K562 (cell line): Measurements from ENCODE around the gene NAGLU. TPM values are rescaled to one million over a fixed set of nuclear protein-coding genes. Genes with fewer than 3 reads are reported as not detected.

Source experiments
- CHD2 ChIP-seq: IDR thresholded peaks from 2 replicates; pipeline ENCODE4 v1.6.1; 2011; ENCODE audit warnings: low read depth, low read length
- JUND ChIP-seq, 2 experiments: IDR thresholded peaks; 2 replicates in 1 of 2; 3 replicates in 1 of 2; pipeline ENCODE4 v1.6.1; 2011; ENCODE audit warnings: borderline replicate concordance in 2 of 2, low read depth in 2 of 2, low read length in 2 of 2, improper control_type of control experiment in 1 of 2, missing biosample characterization in 1 of 2, missing genetic modification characterization in 1 of 2, missing genetic modification reagents in 1 of 2
- MXI1 ChIP-seq: IDR thresholded peaks from 2 replicates; pipeline ENCODE4 v1.6.1; 2011; ENCODE audit warnings: low read depth, mild to moderate bottlenecking, improper control_type of control experiment, low read length
- MYC ChIP-seq, 2 experiments: fragments of 250-450 bp in 1 of 2; sonication (Bioruptor Pico) in 1 of 2; IDR thresholded peaks; 2 replicates each; pipeline versions ENCODE4 v1.5.1 to v1.6.1; 2012 to 2021; ENCODE audit warnings: low read depth in 2 of 2, borderline replicate concordance in 1 of 2, improper control_type of control experiment in 1 of 2, low read length in 1 of 2, mild to moderate bottlenecking in 1 of 2, moderate library complexity in 1 of 2
- POLR2H ChIP-seq: IDR thresholded peaks from 2 replicates; pipeline ENCODE4 v1.6.1; 2016; ENCODE audit warnings: missing genetic modification characterization, low read depth, mild to moderate bottlenecking, control low read depth, missing compliant biosample characterization, moderate library complexity
- RHOXF2B ChIP-seq: fragments of 250-450 bp; sonication (Bioruptor Pico); conservative IDR thresholded peaks from 2 replicates; pipeline ENCODE4 v1.5.1; 2021
- SPI1 ChIP-seq: IDR thresholded peaks from 2 replicates; pipeline ENCODE4 v1.6.1; 2011; ENCODE audit warnings: low read depth, low read length, control low read depth, borderline replicate concordance
- TAF9B ChIP-seq: fragments of 450-650 bp; IDR thresholded peaks from 2 replicates; pipeline ENCODE4 v1.6.1; 2018; ENCODE audit warnings: mild to moderate bottlenecking; ENCODE audit not compliant: partially characterized antibody
- polyA plus RNA-seq, 8 experiments: library from polyadenylated mRNA; depleted of rRNA in 4 of 8; stranded (reverse) in 5 of 8; unstranded in 3 of 8; fragments of >200 nt; fragmentation: Nextera tagmentation in 2 of 8; fragmentation: Illumina TruSeq in 1 of 8; extraction: Ambion mirVana in 2 of 8; extraction: Trizol in 1 of 8; gene quantifications; 2 replicates each; pipeline versions ENCODE4 v1.2.1 to v1.2.3, GENCODE V29; 2011 to 2014; ENCODE audit warnings: inconsistent platforms in 1 of 8, missing spikeins in 1 of 8
- total RNA-seq, 7 experiments: library from RNA; depleted of rRNA in 6 of 7; stranded (reverse); fragments of >200 nt in 6 of 7; fragmentation: Illumina TruSeq in 2 of 7; extraction: Trizol in 2 of 7; gene quantifications; 2 replicates each; pipeline versions ENCODE4 v1.2.1 to v1.2.3, GENCODE V29; 2011 to 2021; ENCODE audit warnings: low replicate concordance in 1 of 7
- TF ChIP-seq, protein P1 (sequence below), 3 experiments: fragments of 200-800 bp in 1 of 3; fragments of 250-450 bp in 1 of 3; fragments of 450-650 bp in 1 of 3; sonication (Bioruptor Pico) in 1 of 3; sonication (Bioruptor generic) in 1 of 3; formaldehyde crosslinking in 1 of 3; IDR thresholded peaks; 2 replicates each; pipeline versions ENCODE4 v1.6.1 to v1.8.0; 2016 to 2022; ENCODE audit warnings: mild to moderate bottlenecking in 2 of 3, missing genetic modification characterization in 2 of 3, missing compliant biosample characterization in 1 of 3, moderate library complexity in 1 of 3
- TF ChIP-seq, protein P2 (sequence below): sonication (generic); formaldehyde crosslinking; IDR thresholded peaks from 2 replicates; pipeline ENCODE4 v1.8.0; 2022; ENCODE audit warnings: mild to moderate bottlenecking, missing genetic modification reagents
- TF ChIP-seq, protein P3 (sequence below): sonication (generic); formaldehyde crosslinking; IDR thresholded peaks from 2 replicates; pipeline ENCODE4 v1.8.1; 2023; ENCODE audit warnings: mild to moderate bottlenecking, missing genetic modification reagents, moderate library complexity
- TF ChIP-seq, protein P4 (sequence below): sonication (generic); formaldehyde crosslinking; IDR thresholded peaks from 2 replicates; pipeline ENCODE4 v1.4.0; 2020; ENCODE audit warnings: mild to moderate bottlenecking, missing genetic modification reagents

Gene NAGLU
- total and polyA plus RNA-seq, 9 of the 15 experiments (the other 6 are each of a cell fraction or from before 2014, with no cell fraction given): 0.04 to 21.5 (median 8.5) TPM

DNA sequence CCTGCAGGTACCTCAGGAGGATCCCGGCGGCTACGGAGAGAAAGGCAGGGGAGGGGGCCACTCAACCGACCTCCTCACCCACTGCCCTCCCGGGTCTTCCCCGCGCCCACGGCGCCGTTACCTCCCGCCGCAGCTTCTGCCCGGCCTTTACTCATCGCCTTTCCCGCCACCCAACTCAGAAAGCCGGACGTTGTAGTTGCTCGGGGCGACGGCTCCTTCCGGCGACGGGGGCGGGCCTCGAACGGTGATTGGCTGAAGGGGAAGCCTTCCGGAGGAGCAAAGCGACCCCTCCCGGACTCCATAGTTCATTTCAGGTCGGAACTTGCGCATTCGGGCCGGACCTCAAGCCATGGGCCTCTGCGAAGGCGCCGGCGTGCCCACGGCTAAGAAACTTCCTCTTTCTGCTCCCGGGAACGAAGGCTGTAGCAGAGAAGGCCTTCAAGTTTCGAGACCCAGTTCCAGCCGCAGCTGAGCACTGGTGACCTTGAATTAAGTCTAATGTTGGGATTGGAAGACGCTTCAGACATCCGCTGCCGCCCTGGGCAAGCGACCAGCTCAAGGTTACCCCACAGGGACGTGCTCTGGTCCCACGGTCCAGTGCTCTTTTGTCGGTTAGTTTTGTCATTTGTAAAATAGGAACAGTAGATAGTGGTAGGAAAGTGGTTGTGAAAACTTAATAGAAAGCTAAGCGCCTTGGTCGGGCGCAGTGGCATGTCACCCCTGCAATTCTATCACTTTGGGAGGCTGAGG, 41.7 kb downstream of the NAGLU start, which contains the start of gene PSMC3IP (continued):
- TF ChIP-seq, protein P1, sequence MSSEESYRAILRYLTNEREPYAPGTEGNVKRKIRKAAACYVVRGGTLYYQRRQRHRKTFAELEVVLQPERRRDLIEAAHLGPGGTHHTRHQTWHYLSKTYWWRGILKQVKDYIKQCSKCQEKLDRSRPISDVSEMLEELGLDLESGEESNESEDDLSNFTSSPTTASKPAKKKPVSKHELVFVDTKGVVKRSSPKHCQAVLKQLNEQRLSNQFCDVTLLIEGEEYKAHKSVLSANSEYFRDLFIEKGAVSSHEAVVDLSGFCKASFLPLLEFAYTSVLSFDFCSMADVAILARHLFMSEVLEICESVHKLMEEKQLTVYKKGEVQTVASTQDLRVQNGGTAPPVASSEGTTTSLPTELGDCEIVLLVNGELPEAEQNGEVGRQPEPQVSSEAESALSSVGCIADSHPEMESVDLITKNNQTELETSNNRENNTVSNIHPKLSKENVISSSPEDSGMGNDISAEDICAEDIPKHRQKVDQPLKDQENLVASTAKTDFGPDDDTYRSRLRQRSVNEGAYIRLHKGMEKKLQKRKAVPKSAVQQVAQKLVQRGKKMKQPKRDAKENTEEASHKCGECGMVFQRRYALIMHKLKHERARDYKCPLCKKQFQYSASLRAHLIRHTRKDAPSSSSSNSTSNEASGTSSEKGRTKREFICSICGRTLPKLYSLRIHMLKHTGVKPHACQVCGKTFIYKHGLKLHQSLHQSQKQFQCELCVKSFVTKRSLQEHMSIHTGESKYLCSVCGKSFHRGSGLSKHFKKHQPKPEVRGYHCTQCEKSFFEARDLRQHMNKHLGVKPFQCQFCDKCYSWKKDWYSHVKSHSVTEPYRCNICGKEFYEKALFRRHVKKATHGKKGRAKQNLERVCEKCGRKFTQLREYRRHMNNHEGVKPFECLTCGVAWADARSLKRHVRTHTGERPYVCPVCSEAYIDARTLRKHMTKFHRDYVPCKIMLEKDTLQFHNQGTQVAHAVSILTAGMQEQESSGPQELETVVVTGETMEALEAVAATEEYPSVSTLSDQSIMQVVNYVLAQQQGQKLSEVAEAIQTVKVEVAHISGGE (CRISPR knock-in tag; IDR thresholded peaks at IDR 0.05): peak in 1 of 3 experiments; percentile 65; a peak in 2 of 6 replicates
- TF ChIP-seq TAF9B (peak; percentile 78), SPI1 (peak; percentile 27; the same call in 1 of the 2 replicates), RHOXF2B (CRISPR knock-in tag) (no peak), MXI1 (peak; percentile 90), CHD2 (peak; percentile 63; the same call in 1 of the 2 replicates), POLR2H (peak; percentile 89), JUND (IDR thresholded peaks at IDR 0.05; ENCODE audit: borderline replicate concordance, low read depth, low read length) (peak; percentile 69; the same call in 1 of the 2 replicates), JUND (tag; IDR thresholded peaks at IDR 0.05; ENCODE audit: borderline replicate concordance, low read depth, low read length) (peak; percentile 3; the same call in 1 of the 3 replicates), MYC (IDR thresholded peaks at IDR 0.05; ENCODE audit: low read depth, low read length) (peak; percentile 87), MYC (CRISPR knock-in tag; IDR thresholded peaks at IDR 0.05; ENCODE audit: borderline replicate concordance, low read depth) (no peak)
- TF ChIP-seq, protein P2, sequence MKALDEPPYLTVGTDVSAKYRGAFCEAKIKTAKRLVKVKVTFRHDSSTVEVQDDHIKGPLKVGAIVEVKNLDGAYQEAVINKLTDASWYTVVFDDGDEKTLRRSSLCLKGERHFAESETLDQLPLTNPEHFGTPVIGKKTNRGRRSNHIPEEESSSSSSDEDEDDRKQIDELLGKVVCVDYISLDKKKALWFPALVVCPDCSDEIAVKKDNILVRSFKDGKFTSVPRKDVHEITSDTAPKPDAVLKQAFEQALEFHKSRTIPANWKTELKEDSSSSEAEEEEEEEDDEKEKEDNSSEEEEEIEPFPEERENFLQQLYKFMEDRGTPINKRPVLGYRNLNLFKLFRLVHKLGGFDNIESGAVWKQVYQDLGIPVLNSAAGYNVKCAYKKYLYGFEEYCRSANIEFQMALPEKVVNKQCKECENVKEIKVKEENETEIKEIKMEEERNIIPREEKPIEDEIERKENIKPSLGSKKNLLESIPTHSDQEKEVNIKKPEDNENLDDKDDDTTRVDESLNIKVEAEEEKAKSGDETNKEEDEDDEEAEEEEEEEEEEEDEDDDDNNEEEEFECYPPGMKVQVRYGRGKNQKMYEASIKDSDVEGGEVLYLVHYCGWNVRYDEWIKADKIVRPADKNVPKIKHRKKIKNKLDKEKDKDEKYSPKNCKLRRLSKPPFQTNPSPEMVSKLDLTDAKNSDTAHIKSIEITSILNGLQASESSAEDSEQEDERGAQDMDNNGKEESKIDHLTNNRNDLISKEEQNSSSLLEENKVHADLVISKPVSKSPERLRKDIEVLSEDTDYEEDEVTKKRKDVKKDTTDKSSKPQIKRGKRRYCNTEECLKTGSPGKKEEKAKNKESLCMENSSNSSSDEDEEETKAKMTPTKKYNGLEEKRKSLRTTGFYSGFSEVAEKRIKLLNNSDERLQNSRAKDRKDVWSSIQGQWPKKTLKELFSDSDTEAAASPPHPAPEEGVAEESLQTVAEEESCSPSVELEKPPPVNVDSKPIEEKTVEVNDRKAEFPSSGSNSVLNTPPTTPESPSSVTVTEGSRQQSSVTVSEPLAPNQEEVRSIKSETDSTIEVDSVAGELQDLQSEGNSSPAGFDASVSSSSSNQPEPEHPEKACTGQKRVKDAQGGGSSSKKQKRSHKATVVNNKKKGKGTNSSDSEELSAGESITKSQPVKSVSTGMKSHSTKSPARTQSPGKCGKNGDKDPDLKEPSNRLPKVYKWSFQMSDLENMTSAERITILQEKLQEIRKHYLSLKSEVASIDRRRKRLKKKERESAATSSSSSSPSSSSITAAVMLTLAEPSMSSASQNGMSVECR (CRISPR knock-in tag): no peak
- TF ChIP-seq, protein P3, sequence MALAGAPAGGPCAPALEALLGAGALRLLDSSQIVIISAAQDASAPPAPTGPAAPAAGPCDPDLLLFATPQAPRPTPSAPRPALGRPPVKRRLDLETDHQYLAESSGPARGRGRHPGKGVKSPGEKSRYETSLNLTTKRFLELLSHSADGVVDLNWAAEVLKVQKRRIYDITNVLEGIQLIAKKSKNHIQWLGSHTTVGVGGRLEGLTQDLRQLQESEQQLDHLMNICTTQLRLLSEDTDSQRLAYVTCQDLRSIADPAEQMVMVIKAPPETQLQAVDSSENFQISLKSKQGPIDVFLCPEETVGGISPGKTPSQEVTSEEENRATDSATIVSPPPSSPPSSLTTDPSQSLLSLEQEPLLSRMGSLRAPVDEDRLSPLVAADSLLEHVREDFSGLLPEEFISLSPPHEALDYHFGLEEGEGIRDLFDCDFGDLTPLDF: peak; percentile 90
- TF ChIP-seq, protein P4, sequence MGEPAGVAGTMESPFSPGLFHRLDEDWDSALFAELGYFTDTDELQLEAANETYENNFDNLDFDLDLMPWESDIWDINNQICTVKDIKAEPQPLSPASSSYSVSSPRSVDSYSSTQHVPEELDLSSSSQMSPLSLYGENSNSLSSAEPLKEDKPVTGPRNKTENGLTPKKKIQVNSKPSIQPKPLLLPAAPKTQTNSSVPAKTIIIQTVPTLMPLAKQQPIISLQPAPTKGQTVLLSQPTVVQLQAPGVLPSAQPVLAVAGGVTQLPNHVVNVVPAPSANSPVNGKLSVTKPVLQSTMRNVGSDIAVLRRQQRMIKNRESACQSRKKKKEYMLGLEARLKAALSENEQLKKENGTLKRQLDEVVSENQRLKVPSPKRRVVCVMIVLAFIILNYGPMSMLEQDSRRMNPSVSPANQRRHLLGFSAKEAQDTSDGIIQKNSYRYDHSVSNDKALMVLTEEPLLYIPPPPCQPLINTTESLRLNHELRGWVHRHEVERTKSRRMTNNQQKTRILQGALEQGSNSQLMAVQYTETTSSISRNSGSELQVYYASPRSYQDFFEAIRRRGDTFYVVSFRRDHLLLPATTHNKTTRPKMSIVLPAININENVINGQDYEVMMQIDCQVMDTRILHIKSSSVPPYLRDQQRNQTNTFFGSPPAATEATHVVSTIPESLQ (CRISPR knock-in tag): peak; percentile 89
